GM12878 (cell line): ENCODE measurements around the gene CLEC18A.

Source experiments
- BACH1 ChIP-seq: fragments of 450-650 bp; IDR thresholded peaks from 2 replicates; pipeline ENCODE4 v1.6.1; 2017; ENCODE audit warnings: mild to moderate bottlenecking, borderline replicate concordance
- CBX5 ChIP-seq: sonication (generic); IDR thresholded peaks from 2 replicates; pipeline ENCODE4 v1.6.1; 2016; ENCODE audit warnings: low read depth, moderate library complexity, mild to moderate bottlenecking, inconsistent platforms
- CTCF ChIP-seq, 3 experiments: IDR thresholded peaks in 2 of 3; conservative IDR thresholded peaks in 1 of 3; 2 replicates each; pipeline ENCODE4 v1.5.1; 2011; ENCODE audit warnings: low read depth in 3 of 3, low read length in 3 of 3, mild to moderate bottlenecking in 3 of 3, control low read depth in 2 of 3, moderate library complexity in 2 of 3, inconsistent platforms in 1 of 3, mixed read lengths in 1 of 3; ENCODE audit not compliant: control insufficient read depth in 2 of 3, insufficient read depth in 1 of 3; ENCODE audit errors: extremely low read depth in 1 of 3
- EZH2 ChIP-seq: IDR thresholded peaks from 2 replicates; pipeline ENCODE4 v1.6.1; 2012; ENCODE audit warnings: low read depth, mild to moderate bottlenecking, control low read depth, inconsistent platforms, low read length, borderline replicate concordance; ENCODE audit not compliant: control insufficient read depth
- JUNB ChIP-seq: IDR thresholded peaks from 2 replicates; pipeline ENCODE4 v1.6.1; 2016; ENCODE audit warnings: antibody characterized with exemption, mild to moderate bottlenecking
- MXI1 ChIP-seq: fragments of 150-350 bp; IDR thresholded peaks from 2 replicates; pipeline ENCODE4 v1.6.1; 2011; ENCODE audit warnings: low read depth, mild to moderate bottlenecking, inconsistent platforms, low read length, improper control_type of control experiment
- NBN ChIP-seq: fragments of 450-650 bp; IDR thresholded peaks from 2 replicates; pipeline ENCODE4 v1.6.1; 2016
- NFYB ChIP-seq: IDR thresholded peaks from 2 replicates; pipeline ENCODE4 v1.6.1; 2011; ENCODE audit warnings: low read depth, mild to moderate bottlenecking, low read length, improper control_type of control experiment, moderate library complexity; ENCODE audit not compliant: insufficient read depth
- PBX3 ChIP-seq: IDR thresholded peaks from 2 replicates; pipeline ENCODE4 v1.6.1; 2011; ENCODE audit warnings: mild to moderate bottlenecking, low read depth, low read length, moderate library complexity; ENCODE audit not compliant: insufficient replicate concordance
- POLR2AphosphoS5 ChIP-seq: IDR thresholded peaks from 2 replicates; pipeline ENCODE4 v1.6.1; 2011; ENCODE audit warnings: mild to moderate bottlenecking, low read length, inconsistent platforms
- RAD51 ChIP-seq: fragments of 450-650 bp; IDR thresholded peaks from 2 replicates; pipeline ENCODE4 v1.6.1; 2016; ENCODE audit warnings: moderate library complexity, mild to moderate bottlenecking, inconsistent platforms
- SUZ12 ChIP-seq: fragments of 200-600 bp; sonication (generic); IDR thresholded peaks from one replicate; pipeline ENCODE4 v1.6.1; 2018; ENCODE audit warnings: antibody characterized with exemption, mild to moderate bottlenecking; ENCODE audit not compliant: unreplicated experiment
- TAF1 ChIP-seq: IDR thresholded peaks from 2 replicates; pipeline ENCODE4 v1.6.1; 2011; ENCODE audit warnings: mild to moderate bottlenecking, low read depth, low read length, borderline replicate concordance
- USF2 ChIP-seq: IDR thresholded peaks from 2 replicates; pipeline ENCODE4 v1.6.1; 2011; ENCODE audit warnings: low read depth, low read length, improper control_type of control experiment, borderline replicate concordance

GRCh38 chr16:69942627-69943170 is 8.4 kb upstream of the CLEC18A start:
- TF ChIP-seq NFYB: no peak
- TF ChIP-seq BACH1: no peak
- no peak for TF ChIP-seq POLR2AphosphoS5
- TF ChIP-seq NBN: no peak
- TF ChIP-seq EZH2: no peak
- no peak for TF ChIP-seq CTCF (IDR thresholded peaks at IDR 0.05 in 2 of 3, conservative IDR thresholded peaks at IDR 0.05 in 1 of 3; ENCODE audit: control insufficient read depth in 2 of 3, extremely low read depth in 1 of 3, insufficient read depth in 1 of 3, low read depth in 3 of 3, low read length in 3 of 3)
- TF ChIP-seq MXI1: no peak
- TF ChIP-seq JUNB: no peak
- no peak for TF ChIP-seq CBX5
- no peak for TF ChIP-seq RAD51
- TF ChIP-seq TAF1: no peak
- TF ChIP-seq PBX3: no peak
- TF ChIP-seq SUZ12: no peak
- TF ChIP-seq USF2: no peak
